IPS DF 4.7 (cell line): ENCODE data around the gene SERTAD1.

ENCODE experiments used
- DNase-seq: peaks from one replicate; pipeline ENCODE4 v3.0.0-alpha.2; 2013; ENCODE audit warnings: low spot score; ENCODE audit errors: extremely low read depth

SERTAD1 gene

DNA sequence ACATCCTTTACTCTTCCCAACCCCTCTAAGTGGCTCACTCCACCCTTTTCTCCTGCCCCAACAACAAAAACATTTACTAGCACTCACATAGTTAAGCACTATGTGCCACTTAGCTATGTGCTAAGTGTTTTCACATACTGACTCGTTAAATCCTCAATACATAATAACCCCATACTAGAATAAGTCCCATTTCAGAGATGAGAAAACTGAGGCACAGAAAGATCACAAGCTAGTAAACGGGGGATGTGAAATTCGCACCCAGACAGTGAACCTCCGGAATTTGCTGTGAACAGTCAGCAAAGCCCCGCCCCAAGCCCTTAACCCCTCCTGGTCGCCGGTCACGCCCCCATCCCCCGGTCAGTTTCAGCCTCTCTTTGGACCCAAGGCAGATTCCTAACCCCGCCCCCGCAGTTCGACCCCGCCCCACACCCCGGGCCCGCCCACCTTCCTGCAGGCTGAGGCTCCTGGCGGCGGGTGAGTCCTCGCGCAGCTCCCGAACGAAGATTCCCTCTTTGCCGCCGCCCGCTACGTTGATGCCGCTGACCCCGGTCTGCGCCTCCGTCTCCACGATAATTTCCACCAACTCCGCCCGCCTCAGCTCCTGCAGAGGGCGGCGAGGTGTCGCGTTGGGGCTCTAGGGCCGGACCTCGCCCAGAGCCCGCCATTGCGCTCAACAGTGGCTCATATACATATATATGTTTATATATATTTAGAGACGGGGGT is 22.4 kb downstream of the SERTAD1 start:
- DNase-seq: no peak

DNA sequence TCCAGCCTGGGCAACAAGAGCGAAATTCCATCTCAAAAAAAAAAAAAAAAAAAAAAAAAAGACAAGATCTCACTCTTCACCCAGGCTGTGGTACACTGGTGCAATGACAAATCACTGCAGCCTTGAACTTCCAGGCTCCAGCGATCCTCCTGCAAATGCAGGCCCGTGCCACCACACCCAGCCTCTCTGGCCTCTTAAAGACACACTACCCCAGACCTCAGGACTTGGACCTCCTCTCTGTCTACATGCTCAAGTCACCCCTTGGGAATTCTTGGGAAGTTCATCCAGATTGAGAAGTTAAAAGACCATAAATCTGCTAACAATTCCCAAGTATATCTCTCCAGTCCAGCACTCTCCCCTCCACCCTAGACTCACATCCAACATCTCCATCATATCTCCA is 25.2 kb downstream of the SERTAD1 start:
- DNase-seq: no peak

DNA sequence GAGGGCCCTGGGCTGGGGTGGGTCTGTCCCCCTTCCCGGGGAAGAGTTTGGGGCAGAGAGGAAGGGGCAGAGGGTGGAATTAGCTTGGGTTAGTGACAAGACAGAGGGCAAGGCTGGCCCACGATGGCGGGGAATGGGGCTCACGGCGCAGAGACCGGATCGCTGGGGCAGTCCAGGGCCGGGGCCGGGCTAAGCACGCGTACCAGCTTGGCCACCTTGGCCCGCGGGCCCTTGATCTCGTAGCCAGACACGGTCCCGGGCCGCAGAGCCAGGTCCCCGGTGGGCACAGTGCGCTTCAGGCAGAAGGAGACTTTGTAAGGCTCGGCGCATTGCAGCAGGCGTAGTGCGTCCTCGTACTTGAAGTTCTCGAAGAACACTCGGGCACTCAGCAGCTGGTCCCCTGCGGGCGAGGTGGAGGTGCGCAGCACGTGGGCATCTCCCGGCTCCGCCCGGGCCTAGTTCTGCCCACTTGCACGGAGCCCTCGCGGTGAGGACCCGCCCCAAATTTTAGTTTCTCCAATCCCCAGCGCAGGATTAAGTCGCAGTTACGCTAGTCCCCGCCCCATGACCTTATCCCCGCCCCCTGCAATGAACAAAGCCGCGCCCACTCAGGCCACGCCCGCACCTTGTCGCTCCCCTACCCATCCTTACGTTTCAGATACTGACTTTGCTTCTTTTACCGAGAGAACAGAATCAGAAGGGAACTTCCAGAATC is 27.2 kb downstream of the SERTAD1 start:
- DNase-seq: peak; percentile 64

DNA sequence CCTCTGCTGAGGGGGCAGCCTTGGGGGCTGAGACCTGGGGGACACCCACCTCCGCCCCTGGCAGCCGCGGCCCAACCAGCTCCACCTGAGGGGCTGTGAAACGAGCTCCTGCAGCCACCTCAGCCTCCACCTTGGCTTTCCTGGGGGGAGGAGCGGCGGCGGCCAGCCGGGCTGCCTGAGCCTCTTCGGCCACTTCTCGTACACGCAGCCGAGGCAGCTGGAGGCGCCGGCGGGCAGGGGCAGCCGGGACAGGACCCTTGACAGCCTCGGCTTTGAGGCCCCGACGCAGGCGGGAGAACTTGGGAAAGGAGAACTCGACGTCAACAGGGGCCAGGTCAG is 28.3 kb downstream of the SERTAD1 start:
- no peak for DNase-seq

GRCh38 chr19:40396886-40397567 is 28.8 kb downstream of the SERTAD1 start:
- DNase-seq: no peak

DNA sequence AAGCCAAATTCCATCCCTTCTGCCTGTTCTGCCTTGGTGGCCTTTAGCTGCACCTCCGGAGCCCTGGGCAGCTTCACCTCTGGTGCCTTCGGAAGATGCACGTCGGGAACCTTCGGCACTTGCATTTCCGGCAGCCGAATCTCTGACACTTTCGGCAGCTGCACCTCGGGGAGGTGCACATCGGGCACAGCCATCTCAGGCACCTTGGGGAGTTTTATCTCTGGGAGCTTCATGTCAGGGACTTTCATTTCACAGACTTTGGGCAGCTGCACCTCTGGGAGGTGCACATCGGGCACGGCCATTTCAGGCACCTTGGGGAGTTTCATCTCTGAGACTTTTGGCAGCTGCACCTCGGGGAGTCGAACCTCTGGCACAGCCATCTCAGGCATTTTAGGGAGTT is 29.8 kb downstream of the SERTAD1 start:
- no peak for DNase-seq

DNA sequence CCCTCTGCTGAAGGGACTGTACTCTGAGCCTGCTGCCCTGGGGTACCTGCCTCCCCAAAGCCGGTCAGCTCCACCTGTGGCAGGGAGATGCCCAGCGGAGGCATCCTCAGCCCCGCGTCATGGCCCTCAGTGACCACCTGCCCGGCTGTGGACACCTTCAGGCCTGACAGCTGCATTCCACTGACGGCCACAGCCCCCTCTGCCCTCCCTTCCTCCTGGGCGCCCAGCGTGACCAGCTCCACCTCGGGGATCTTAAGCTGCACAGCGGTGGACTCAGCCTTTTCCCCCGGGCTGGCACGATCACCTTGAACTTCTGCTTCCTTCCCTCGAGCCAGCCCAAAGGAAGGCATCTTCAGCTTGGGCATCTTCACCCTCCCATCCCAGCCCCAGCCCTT is 31.0 kb downstream of the SERTAD1 start:
- no peak for DNase-seq

DNA sequence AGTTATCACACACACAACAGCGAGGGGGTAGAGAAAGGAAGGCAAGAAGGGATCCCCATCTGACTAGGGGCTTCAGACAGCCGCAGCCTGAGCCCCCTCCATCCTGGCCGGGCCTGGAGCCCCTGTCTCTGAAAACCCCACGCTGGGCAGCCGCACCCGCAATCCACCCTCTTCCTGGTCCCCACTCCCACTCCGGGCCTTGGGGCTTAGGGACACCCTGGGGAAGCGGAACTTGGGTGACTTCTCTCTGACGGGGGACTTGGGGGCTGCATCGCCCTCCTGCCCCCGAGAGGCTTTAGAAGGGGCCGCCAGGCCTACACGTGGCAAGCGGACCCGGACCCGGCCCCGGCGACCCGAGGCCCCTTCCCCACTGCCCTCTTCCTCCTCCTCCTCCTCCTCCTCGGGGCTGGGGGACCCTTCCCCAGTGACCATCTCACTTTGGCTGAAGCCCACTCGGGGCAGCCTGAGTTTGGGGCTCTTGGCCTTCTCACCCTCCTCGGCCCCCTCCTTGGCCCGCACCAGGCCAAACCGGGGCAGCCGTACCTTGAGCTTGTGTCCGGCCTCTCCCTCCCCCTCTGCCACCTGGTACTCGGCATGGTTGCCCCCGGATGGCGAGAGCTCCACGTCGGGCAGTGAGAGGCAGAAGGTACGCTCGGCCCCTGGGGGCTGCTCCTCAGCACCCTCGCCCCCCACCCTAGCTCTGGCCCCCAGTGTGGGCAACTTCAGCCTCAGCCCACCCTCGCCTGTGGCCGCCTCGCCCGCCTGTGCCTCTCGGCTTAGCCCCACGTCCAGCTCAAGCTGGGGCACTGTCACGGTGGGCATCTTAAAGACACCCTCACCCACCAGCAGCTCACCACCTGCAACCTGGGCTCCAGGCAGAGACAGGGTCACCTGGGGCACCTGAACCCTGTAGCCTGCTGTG is 31.6 kb downstream of the SERTAD1 start:
- no peak for DNase-seq

- DNase-seq: no peak
Observed at GRCh38 chr19:40392894-40393517, 32.8 kb downstream of the SERTAD1 start.

DNA sequence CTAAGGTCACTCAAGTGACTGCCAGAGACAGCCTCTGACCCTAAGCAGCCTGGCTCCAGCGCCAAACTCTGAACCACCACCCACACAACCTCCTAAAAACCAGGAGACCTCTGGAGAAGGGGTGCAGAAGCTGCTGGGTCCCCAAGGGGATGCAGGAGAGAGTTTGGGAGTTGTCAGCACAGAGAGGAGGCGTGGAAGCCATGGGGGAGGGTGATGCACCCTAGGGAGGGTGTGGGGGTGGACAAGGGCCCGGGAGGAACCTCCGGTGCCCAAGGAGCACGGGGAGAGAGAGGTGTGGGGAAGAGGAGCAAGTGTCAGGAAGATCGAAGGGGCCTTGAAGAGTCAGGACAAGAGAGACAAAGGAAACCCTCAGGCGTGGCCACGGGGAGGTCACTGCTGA is 33.7 kb downstream of the SERTAD1 start:
- no peak for DNase-seq

GRCh38 chr19:40390084-40390742 is 35.6 kb downstream of the SERTAD1 start, which contains the start of gene HIPK4:
HIPK4 (minus strand) TSS chr19:40390181; CDS start chr19:40389902, 279 bp downstream.
- DNase-seq: no peak

DNA sequence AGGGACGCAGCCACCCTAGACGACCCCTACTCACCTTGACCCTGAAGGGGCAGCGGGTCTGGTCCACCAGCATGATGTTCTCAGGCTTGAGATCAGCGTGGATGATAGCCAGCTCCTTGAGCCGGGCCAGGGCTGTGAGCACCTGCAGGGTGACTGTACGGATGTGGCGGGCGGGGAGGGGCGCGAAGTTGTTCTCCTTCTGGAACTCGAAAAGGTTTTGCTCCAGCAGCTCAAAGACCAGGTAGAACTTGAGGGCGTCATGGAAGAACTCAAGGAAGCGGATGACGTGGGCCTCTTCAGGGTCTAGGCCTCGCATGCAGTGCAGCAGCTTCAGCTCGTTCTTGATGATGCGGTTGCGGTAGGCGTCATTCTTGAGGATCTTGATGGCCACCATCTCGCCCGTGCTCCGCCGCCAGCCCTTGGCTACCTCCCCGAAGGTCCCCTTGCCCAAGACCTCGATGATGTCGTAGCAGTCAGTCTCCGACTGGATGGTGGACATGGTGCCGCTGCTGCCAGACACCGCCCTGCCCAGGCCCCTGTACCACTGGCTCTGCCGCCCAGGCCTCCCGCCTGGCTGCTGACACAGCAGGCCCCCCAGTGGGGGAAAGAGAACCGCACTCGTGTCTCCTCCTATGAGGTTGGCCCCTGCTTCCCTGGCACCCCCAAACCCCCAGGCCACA is 36.2 kb downstream of the SERTAD1 start:
- no peak for DNase-seq

DNA sequence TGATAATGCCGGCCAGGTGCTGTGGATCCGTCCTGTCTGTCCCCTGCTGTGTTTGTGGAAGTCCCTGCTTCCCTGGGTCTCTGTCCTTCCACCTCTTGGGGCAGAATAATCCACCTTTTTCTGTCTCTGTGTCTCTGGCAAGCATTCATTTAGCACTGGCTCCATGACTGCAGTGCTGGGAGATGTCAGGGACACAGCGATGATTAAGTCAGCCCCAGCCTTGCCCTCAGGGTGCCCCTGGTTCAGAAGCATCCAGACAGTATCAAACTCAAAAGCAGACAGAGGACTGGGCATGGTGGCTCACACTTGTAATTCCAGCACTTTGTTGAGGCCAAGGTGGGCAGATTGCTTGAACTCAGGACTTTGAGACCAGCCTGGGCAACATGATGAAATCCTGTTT is 37.3 kb downstream of the SERTAD1 start:
- DNase-seq: no peak

DNA sequence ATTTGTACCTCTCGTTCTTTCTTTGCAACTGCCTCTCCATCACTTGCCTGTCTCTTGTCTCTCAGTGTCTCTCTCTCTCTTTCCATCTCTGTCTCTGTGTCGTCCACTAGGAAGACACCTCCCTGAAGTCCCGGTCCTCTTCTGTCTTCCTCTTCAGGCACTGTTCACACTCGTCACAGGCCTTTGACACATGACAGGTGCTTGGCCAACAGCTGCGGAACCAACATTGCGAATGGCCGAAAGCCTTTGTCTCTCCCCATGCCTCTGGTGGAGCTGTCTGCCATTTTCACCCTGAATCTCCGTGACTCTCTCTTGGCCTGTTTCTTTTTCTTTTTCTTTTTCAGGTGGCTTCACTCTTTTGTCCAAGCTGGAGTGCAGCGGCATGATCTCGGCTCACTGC is 38.6 kb downstream of the SERTAD1 start:
- DNase-seq: no peak

- no peak for DNase-seq
Observed at GRCh38 chr19:40383668-40384248, 42.0 kb downstream of the SERTAD1 start.

DNA sequence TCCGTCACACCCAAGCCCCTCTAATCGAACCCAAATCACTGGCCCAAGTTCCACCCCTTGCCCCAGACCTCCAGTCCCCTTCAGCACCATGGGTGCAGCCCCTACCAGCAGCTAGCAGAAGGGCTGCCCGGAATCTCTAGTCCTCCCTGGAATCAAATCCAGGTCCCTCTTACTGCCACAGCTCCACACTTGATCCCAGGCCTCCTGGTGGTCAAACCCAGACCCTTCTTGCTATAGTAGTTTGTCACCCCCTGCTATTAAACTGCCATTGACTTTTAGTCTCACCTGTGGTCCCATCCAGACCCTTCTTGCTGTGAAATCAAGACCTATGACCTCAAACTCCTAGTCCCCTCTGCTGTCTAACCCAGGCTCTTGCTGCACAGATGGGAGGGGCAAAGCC is 44.5 kb downstream of the SERTAD1 start:
- DNase-seq: no peak

GRCh38 chr19:40380199-40381037 is 45.4 kb downstream of the SERTAD1 start:
- no peak for DNase-seq

DNA sequence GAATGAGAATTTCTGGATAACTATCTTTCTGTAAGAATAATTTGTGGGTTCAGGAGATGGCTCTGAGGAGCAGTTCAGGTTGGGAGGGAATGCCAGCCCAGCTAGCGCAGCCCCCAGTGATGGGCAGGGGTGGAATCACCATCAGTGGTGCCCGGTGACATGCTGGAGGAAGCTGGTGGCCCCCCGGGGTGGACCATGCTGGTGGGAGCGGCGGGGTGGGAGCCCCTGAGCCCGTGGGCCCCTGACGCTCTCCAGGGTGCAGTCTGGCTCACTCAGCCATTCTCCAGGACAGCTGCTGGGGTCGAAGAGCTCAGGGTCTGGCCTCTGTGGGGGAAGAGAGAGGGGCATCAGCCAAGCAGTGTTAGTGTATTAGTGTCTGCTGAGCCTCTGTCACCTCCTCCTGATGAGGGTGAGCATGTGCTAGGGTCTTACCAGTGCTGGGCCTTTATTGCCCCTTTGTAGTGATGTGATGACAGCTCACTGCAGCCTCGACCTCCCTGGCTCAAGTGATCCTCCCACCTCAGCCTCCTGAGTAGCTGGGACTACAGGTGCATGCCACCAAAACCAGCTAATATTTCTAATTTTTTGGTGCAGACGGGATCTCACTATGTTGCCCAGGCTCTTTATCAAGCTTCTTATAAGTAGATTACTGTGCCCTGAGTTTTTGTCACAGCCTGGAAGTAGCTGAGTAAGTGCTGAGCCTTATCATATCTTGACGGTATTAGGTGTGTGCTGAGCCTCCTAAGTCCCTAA is 46.2 kb downstream of the SERTAD1 start:
- DNase-seq: no peak
